LNCaP clone FGC (cell line): ENCODE results near the gene SEPTIN10.

Source experiments
- DNase-seq: peaks from one replicate; pipeline ENCODE4 v3.0.0-alpha.2; 2011; ENCODE audit warnings: low read depth
- H3K4me3 ChIP-seq: 2 replicates; pipeline ENCODE4 v1.5.1; 2011; ENCODE audit warnings: mild to moderate bottlenecking, low read depth, low read length, control low read depth
- CTCF ChIP-seq: IDR thresholded peaks from 2 replicates; pipeline ENCODE4 v1.5.1; 2012; ENCODE audit warnings: mild to moderate bottlenecking; ENCODE audit not compliant: control insufficient read depth, insufficient read depth; ENCODE audit errors: extremely low read depth

The SEPTIN10 gene

GRCh38 chr2:109613922-109614714 is at the start of gene SEPTIN10, which contains the start of gene SOWAHC:
Gene SEPTIN10, minus strand, starts transcription at chr2:109613966. Its CDS starts 139 bp downstream, at chr2:109613827.
Gene SOWAHC, plus strand, starts transcription at chr2:109614364. Its CDS starts 126 bp downstream, at chr2:109614490.
- DNase-seq, result peak; percentile 63
- TF ChIP-seq CTCF, result no peak
- peak within 1 kb of the TSS; percentile 58 for H3K4me3 ChIP-seq

- DNase-seq, result no peak
- TF ChIP-seq CTCF, result peak; percentile 14; the same call in 1 of the 2 replicates
- H3K4me3 ChIP-seq, result no peak overlapping the region
Observed at GRCh38 chr2:109662889-109663288, 49.1 kb upstream of the SEPTIN10 start.

GRCh38 chr2:109660046-109660860 is 46.5 kb upstream of the SEPTIN10 start:
- DNase-seq, result no peak
- no peak for TF ChIP-seq CTCF

GRCh38 chr2:109659396-109660045 is 45.8 kb upstream of the SEPTIN10 start:
- TF ChIP-seq CTCF, result no peak
- no peak for DNase-seq
- no peak overlapping the region for H3K4me3 ChIP-seq

More at GRCh38 chr2:109660046-109660860, 46.5 kb upstream of the SEPTIN10 start:
- no peak overlapping the region for H3K4me3 ChIP-seq

- H3K4me3 ChIP-seq, result no peak overlapping the region
- TF ChIP-seq CTCF, result no peak
- no peak for DNase-seq
Observed at GRCh38 chr2:109655287-109655686, 41.5 kb upstream of the SEPTIN10 start.

GRCh38 chr2:109654326-109655050 is 40.7 kb upstream of the SEPTIN10 start:
- H3K4me3 ChIP-seq, result no peak overlapping the region
- DNase-seq, result no peak
- TF ChIP-seq CTCF, result no peak
